ENCODE results near the gene SAMSN1. TPM values are rescaled to one million over a fixed set of nuclear protein-coding genes. Genes with fewer than 3 reads are reported as not detected.

Gene SAMSN1
- total RNA-seq, 1 donor, result under 0.01 TPM

GRCh38 chr21:14530592-14530991, 15.5 kb downstream of the SAMSN1 start:
- Histone ChIP-seq H3K9me3 (ENCODE audit: low read depth, low read length) (no peaks in the 10 kb centered on the region), H3K36me3 (ENCODE audit: insufficient read depth, low read length) (no peaks in the 10 kb centered on the region), H3K4me1 (ENCODE audit: insufficient read depth, low read length) (no peaks in the 10 kb centered on the region), H4K20me1 (ENCODE audit: insufficient read depth, low read length) (no peaks in the 10 kb centered on the region), H3K4me3 (ENCODE audit: insufficient read depth, low read length) (no peak overlapping the region), H2AFZ (ENCODE audit: low read length) (no peak overlapping the region), H3K27me3 (ENCODE audit: insufficient read depth, low read length) (no peaks in the 10 kb centered on the region), H3K27ac (ENCODE audit: low read depth, low read length) (no peak overlapping the region), H3K79me2 (ENCODE audit: insufficient read depth, low read length) (no peaks in the 10 kb centered on the region), H3K4me2 (ENCODE audit: insufficient read depth, low read length) (no peak overlapping the region)
- TF ChIP-seq CTCF (IDR thresholded peaks at IDR 0.05; ENCODE audit: extremely low read depth, low read depth, low read length), result no peak
- no peak for DNase-seq (ENCODE audit: insufficient read length, low spot score, missing footprints)

- H3K9me3 ChIP-seq (ENCODE audit: low read depth, low read length), result no peaks in the 10 kb centered on the region
- no peak overlapping the region for H3K27ac ChIP-seq (ENCODE audit: low read depth, low read length)
- no peak for DNase-seq (ENCODE audit: insufficient read length, low spot score, missing footprints)
- H3K4me3 ChIP-seq (ENCODE audit: insufficient read depth, low read length), result no peak overlapping the region
- H3K4me1 ChIP-seq (ENCODE audit: insufficient read depth, low read length), result no peaks in the 10 kb centered on the region
- H4K20me1 ChIP-seq (ENCODE audit: insufficient read depth, low read length), result no peaks in the 10 kb centered on the region
- no peak overlapping the region for H3K4me2 ChIP-seq (ENCODE audit: insufficient read depth, low read length)
- H2AFZ ChIP-seq (ENCODE audit: low read length), result no peak overlapping the region
- H3K27me3 ChIP-seq (ENCODE audit: insufficient read depth, low read length), result no peaks in the 10 kb centered on the region
- H3K36me3 ChIP-seq (ENCODE audit: insufficient read depth, low read length), result no peaks in the 10 kb centered on the region
- no peak for TF ChIP-seq CTCF (IDR thresholded peaks at IDR 0.05; ENCODE audit: extremely low read depth, low read depth, low read length)
- H3K79me2 ChIP-seq (ENCODE audit: insufficient read depth, low read length), result no peaks in the 10 kb centered on the region
Measured at GRCh38 chr21:14528815-14529214, 17.3 kb downstream of the SAMSN1 start.

GRCh38 chr21:14527696-14528652, 18.1 kb downstream of the SAMSN1 start:
- no peaks in the 10 kb centered on the region for H3K79me2 ChIP-seq (ENCODE audit: insufficient read depth, low read length)
- H3K4me1 ChIP-seq (ENCODE audit: insufficient read depth, low read length), result no peaks in the 10 kb centered on the region
- no peaks in the 10 kb centered on the region for H3K27me3 ChIP-seq (ENCODE audit: insufficient read depth, low read length)
- no peak overlapping the region for H3K4me3 ChIP-seq (ENCODE audit: insufficient read depth, low read length)
- H3K27ac ChIP-seq (ENCODE audit: low read depth, low read length), result no peak overlapping the region
- no peak for DNase-seq (ENCODE audit: insufficient read length, low spot score, missing footprints)
- H2AFZ ChIP-seq (ENCODE audit: low read length), result no peak overlapping the region
- no peaks in the 10 kb centered on the region for H4K20me1 ChIP-seq (ENCODE audit: insufficient read depth, low read length)
- TF ChIP-seq CTCF (IDR thresholded peaks at IDR 0.05; ENCODE audit: extremely low read depth, low read depth, low read length), result no peak
- no peaks in the 10 kb centered on the region for H3K9me3 ChIP-seq (ENCODE audit: low read depth, low read length)
- H3K4me2 ChIP-seq (ENCODE audit: insufficient read depth, low read length), result no peak overlapping the region
- no peaks in the 10 kb centered on the region for H3K36me3 ChIP-seq (ENCODE audit: insufficient read depth, low read length)

Data from osteoblast (primary cell).